Measurements from ENCODE around the gene SLC24A3.

GRCh38 chr20:19257865-19258264, 45.4 kb downstream of the SLC24A3 start:
- TF ChIP-seq CTCF (optimal IDR thresholded peaks at IDR 0.05 in 1 of 3, IDR thresholded peaks at IDR 0.05 in 1 of 3, conservative IDR thresholded peaks at IDR 0.05 in 1 of 3; ENCODE audit: extremely low read depth in 1 of 3, insufficient read depth in 2 of 3, low read length in 3 of 3), result no peak
- no peak for TF ChIP-seq EZH2 (IDR thresholded peaks at IDR 0.05; ENCODE audit: low read length)
